Measurements from ENCODE around the gene ZNF205.
"Not testable (repeated sequence)": the region's sequence is repeated elsewhere in the genome, so short reads cannot be mapped to it uniquely, and the experiment has no call there.

ZNF205 gene

DNA sequence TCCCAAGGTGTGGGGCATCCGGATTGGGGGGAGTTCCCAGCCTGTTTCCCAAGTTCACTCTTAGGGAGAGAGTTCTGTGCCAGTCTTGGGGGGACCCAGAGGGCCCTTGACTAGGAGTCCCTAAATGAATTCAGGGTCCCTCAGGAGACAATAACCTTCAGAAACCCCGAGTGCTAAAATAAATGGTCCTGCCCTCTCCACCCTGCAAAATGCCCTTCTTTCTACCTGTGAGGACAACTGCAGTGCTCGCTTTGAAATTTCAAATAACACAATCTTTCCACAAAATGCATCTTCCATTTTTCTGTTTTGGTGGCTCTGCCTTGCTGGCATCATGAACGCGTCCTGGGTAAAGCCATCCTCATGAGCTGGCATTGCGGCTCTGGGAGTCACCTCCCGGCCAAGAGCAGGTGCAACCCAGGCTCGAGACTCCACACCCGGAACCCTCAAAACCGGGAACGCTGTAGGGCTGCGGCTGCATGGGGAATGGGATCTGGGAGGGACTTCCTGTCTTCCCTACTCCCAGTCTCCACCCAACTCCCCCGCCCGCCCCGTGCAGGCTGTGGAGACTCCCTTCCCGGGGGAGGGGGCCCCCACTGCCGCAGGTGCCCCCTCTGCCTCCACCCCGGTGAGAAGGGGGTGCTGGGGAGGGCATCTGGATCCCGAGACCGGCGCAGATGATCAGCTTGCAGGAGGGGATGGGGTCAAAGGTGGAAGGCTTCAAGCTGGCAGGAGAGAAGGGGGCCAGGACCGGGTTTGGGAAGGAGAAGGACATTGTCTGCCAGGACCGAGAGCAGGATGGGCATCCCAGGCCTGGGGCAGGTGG, at the start of gene ZNF205:
Gene ZNF205 (plus strand): TSS at position 529 of the 823 bp plus-strand sequence. CDS start 845 bp downstream, outside the sequence.
- no peak for DNase-seq

GRCh38 chr16:3063625-3064386, 48.6 kb upstream of the ZNF205 start:
- DNase-seq: no peak

GRCh38 chr16:3065069-3065741, 47.2 kb upstream of the ZNF205 start, which contains the start of gene IL32:
Gene IL32, plus strand, starts transcription at chr16:3065640. Its CDS starts 172 bp downstream, at chr16:3065812.
- DNase-seq: no peak

- no peak for DNase-seq
These were observed 46.5 kb upstream of the ZNF205 start for GRCh38 chr16:3065742-3066439.

DNA sequence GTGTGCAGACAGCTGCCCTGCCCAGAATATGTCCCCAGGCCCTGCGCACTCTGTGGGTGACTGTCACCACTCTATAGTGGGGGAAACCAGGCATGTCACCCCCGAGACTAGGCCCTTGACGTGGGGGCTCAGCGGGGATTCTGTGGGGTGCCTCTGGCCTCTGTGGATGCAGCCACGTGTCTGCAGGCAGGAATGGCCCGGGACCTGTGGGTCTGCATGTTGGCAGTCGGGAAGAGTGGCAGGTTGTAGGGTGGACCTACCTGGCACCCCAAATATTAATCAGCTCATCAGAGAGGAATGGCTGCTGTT, 46.0 kb upstream of the ZNF205 start:
- DNase-seq: no peak

- no peak for DNase-seq
These were observed 43.9 kb upstream of the ZNF205 start for GRCh38 chr16:3068487-3068886.

- DNase-seq: not testable (repeated sequence)
These were observed 43.2 kb upstream of the ZNF205 start for GRCh38 chr16:3069146-3069545.

GRCh38 chr16:3070608-3071111, 41.7 kb upstream of the ZNF205 start:
- DNase-seq: no peak

DNA sequence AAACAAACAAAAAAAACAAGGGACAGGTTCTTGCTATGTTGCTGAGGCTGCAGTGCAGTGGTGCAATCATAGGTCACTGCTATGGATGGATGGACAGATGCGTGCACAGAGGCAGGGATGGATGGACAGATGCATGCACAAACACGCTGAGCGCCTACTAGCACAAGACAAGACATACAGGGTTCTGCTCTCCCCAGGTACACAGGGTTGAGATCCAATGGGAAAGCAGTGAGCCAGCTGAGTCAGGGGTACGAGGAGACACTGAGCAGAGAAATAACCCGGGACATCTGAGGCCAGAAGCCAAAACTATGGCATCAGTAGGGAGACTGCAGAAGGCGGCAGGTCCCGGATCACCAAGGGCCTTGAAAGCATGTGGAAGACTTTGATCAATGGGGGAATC, 40.7 kb upstream of the ZNF205 start:
- DNase-seq: no peak

DNA sequence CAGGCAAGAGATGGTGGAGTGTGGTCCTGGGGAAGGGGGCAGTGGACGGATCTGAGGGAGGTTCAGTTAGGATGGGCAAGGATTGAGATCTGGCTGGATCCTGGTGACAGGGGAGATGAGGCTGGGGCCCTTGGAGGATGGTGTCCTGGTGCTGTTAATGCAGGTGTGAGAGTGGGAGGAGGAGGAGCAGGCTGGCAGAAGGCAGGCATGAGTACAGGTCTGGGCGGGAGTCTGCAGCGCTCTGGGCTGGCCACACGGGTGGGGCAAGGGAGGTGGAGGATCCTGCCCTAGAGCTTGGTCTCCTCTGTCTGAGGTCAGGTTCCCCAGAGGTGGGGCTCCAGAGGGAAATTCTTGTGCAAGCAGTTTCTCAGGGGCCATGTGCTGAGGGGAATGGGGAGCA, 40.2 kb upstream of the ZNF205 start:
- DNase-seq: not testable (repeated sequence)

- DNase-seq: not testable (repeated sequence)
These were observed 39.7 kb upstream of the ZNF205 start for GRCh38 chr16:3072576-3073263.

- no peak for DNase-seq
These were observed 38.9 kb upstream of the ZNF205 start for GRCh38 chr16:3073448-3073847.

DNA sequence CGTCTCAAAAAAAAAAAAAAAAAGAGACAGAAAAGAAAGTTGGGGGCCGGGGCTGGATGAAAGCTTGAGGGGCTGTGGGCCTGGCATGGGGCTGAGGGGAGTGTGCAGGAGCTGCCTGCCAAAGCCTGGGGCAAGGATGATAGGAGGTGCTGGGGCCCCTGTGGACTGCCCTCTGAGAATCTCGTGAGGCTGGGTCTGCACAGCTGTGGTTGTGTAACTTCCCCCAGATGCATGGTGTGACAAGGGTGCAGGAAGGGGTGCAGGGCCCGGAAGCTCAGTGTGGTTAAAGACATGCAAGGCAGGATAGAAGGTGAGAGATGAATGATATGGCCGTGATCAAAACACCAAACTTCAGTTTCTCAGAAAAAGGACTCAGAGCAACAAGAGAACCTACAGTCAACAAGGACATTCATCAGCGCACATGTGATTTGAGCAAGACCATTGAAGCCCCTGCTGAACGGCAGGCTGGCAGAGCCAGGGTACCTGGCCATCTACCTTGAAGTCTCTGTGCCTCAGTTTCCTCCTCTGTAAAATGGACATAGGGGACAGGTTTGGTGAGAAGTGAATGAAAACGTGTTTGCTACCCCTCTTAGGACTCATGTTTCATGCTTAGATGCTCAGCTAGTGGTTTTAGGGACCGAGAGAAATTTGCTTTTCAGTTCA, 37.4 kb upstream of the ZNF205 start:
- DNase-seq: peak; percentile 58

- DNase-seq: no peak
These were observed 36.9 kb upstream of the ZNF205 start for GRCh38 chr16:3075523-3075915.

DNA sequence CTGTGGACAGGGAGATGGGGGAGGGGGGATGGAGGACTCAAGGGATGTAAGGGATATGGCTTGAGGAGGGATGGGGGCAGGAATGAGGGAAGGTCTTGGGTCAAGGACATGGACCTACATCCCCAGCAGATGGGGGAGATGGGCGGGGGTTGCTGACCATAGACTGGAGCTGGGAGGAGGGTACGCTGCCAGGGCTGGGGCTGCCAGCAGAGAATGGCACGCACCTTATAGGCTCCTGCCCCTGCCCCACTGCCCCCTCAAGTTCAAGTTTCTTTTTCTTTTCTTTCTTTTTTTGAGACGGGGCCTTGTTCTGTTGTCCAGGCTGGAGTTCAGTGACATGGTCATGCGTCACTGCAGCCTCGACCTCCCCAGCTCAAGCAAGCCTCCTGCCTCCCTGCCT, 36.4 kb upstream of the ZNF205 start:
- not testable (repeated sequence) for DNase-seq

DNA sequence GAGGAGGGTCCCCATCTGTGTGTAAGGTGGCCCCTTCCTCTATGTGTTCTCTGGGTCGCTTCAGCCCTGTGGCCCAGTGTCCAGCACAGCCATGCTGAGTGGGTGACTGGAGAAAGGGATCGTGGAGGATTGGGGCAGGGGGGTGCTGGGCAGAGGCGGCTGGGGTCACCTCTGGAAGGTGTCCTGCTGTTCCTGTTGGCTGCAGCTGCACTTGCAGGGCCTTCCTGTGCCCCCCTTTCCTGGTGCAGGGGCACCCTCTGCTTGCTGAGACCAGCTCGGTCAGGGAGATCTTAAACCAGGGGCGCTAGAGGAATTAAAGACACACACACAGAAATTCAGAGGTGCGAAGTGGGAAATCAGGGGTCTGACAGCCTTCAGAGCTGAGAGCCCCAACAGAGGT, 35.8 kb upstream of the ZNF205 start:
- no peak for DNase-seq

GRCh38 chr16:3080024-3080423, 32.4 kb upstream of the ZNF205 start:
- DNase-seq: no peak

- not testable (repeated sequence) for DNase-seq
These were observed 30.4 kb upstream of the ZNF205 start for GRCh38 chr16:3081957-3082356.

GRCh38 chr16:3083408-3083807, 29.0 kb upstream of the ZNF205 start:
- not testable (repeated sequence) for DNase-seq

DNA sequence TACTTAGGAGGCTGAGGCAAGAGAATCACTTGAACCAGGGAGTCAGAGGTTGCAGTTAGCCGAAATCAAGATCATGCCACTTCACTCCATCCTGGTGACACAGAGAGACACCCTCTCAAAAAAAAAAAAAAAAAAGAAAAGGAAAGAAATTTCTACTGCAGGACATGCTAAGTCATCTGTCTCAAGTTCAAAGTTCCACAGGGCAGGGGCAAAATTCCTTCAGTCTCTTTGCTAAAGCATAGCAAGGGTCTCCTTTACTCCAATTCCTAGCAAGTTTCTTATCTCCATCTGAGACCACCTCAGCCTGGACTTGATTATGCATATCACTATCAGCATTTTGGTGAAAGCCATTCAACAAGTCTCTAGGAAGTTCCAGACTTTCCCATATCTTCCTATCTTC, 27.9 kb upstream of the ZNF205 start:
- no peak for DNase-seq

GRCh38 chr16:3084969-3085670, 27.3 kb upstream of the ZNF205 start:
- no peak for DNase-seq
